GM08714 (cell line): ENCODE data around the gene CLDN6.

ENCODE experiments used
- H3K4me3 ChIP-seq: fragments of 200-500 bp; sonication (Bioruptor generic); 2 replicates; pipeline ENCODE4 v1.5.1; 2014; ENCODE audit warnings: mild to moderate bottlenecking, low read length, inconsistent platforms
- ZNF274 ChIP-seq: IDR thresholded peaks from 2 replicates; pipeline ENCODE4 v1.6.1; 2012; ENCODE audit warnings: mild to moderate bottlenecking, low read depth, low read length

CLDN6 gene

DNA sequence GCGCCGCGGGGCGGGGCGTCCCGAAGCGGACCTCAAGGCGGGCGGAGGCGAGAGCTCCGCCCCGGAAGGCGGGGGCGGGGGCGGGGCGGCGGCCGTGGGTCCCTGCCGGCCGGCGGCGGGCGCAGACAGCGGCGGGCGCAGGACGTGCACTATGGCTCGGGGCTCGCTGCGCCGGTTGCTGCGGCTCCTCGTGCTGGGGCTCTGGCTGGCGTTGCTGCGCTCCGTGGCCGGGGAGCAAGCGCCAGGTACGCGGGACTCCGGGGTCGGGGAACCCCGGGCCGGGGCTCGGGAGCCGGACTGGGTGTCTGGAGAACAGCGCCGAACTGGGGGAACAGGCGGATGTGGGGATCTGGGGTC lies 2.2 kb upstream of the CLDN6 start, which contains the start of gene TNFRSF12A:
TSS of gene TNFRSF12A (plus strand) at position 122 of the 357 bp plus-strand sequence. CDS start at position 152, 30 bp downstream.
- TF ChIP-seq ZNF274: no peak
- H3K4me3 ChIP-seq: peak within 1 kb of the TSS; percentile 53; the same call in 1 of the 2 replicates

DNA sequence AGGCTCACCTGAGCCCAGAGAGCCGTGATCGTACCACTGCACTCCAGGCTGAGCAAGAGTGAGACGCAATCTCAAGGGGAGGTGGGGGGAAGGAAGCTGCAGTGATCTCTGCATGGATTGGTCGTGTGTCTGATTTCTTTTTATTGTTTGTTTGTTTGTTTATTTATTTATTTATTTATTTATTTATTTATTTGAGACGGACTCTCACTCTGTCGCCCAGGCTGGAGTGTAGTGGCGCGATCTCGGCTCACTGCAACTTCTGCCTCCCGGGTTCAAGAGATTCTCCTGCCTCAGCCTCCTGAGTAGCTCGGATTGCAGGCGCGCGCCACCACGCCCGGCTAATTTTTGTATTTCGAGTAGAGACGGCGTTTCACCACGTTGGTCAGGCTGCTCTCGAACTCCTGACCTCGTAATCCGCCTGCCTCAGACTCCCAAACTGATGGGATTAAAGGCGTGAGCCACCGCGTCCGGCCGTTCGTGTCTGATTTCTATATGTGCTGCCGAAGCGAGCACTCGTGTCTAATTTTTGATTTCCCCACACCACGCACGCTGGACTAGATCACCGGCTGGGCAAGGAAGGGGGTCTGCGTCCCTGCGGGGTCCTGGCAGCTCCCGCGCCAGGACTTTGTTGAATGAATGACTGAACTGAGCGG lies 1.7 kb upstream of the CLDN6 start:
- H3K4me3 ChIP-seq: peak overlapping the region; percentile 53; the same call in 1 of the 2 replicates
- TF ChIP-seq ZNF274: no peak

GRCh38 chr16:3017344-3017743 lies 639 bp downstream of the CLDN6 start:
- H3K4me3 ChIP-seq: no peak overlapping the region

DNA sequence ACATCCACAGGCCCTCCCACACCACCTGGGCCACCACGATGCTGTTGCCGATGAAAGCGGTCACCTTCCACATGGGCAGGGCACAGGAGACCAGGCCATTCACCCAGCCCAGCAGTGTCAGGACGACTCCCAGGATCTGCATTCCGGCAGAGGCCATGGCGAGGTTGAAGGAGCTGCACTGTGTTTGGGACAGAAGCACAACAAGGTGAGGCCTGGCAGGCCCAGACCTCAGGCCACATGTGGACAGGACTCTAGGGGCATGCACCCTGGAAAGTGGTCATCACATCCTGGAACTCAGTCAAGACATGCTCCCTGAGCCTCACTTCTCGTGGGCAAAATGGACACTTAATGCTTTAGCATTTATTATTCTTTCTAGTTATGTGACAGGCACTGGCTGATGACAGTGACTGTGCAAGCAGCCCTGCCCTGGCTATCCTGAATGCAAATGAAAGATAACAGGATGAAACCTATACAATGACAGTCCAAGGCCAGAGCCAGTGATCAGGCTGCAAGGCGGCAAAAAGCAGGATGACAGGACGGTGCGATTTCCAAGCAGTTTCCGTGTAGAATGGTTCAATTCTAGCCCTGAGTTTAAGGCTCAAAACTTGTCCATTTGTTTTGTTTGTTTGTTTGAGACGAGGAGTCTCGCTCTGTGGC lies 2.0 kb downstream of the CLDN6 start:
- TF ChIP-seq ZNF274: no peak
- no peak overlapping the region for H3K4me3 ChIP-seq

More at GRCh38 chr16:3017344-3017743, 639 bp downstream of the CLDN6 start:
- no peak for TF ChIP-seq ZNF274

- no peak for TF ChIP-seq ZNF274
- H3K4me3 ChIP-seq: no peak overlapping the region
Observed at GRCh38 chr16:3014971-3015370, 3.0 kb downstream of the CLDN6 start.

DNA sequence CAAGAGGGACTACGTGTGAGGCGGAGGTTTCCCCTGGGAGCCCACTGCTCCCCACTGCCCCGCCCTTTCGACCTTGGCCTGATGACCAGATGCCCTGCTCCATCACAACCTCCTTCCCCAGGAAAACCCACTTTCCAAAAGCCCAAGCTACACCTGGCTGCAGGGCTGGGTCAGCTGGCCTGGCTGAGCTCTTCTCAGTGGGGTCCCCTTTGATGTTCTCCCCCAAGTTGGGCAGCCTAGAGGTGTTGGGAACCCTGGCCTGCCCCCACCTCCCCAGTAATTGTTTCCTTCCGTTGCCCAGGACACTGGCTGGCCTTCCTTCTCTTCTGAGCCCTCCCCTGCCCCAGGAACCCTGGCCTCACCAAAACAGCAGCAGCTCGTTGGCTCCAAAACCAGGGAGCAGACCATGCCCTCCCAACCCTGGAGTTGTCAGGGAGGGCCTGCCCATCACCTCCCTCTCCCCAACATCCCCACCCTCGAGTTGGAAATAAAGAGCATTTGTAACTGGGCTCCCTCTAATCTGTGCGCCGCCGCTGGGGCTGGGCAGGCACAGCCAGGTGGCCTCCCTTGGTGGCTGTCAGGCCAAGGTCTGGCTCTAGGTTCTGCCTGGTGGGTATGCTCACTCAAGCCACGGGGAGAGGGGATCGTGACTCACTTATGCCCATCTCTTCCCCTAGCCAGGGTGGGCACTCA lies 3.8 kb downstream of the CLDN6 start:
- H3K4me3 ChIP-seq: no peak overlapping the region

GRCh38 chr16:3013491-3013951 lies 4.5 kb downstream of the CLDN6 start:
- no peak for TF ChIP-seq ZNF274
- H3K4me3 ChIP-seq: no peak overlapping the region

More for the DNA sequence above, 3.8 kb downstream of the CLDN6 start:
- no peak for TF ChIP-seq ZNF274

- TF ChIP-seq ZNF274: no peak
Observed at GRCh38 chr16:3012828-3013420, 5.1 kb downstream of the CLDN6 start, which contains the start of gene CLDN9. TSS of gene CLDN9 (plus strand) at chr16:3012923. CDS start at chr16:3013363, 440 bp downstream.

GRCh38 chr16:3012246-3012645 lies 5.7 kb downstream of the CLDN6 start:
- no peak for TF ChIP-seq ZNF274
- no peak overlapping the region for H3K4me3 ChIP-seq

More at GRCh38 chr16:3012828-3013420, 5.1 kb downstream of the CLDN6 start, which contains the start of gene CLDN9:
- no peak within 1 kb of the TSS for H3K4me3 ChIP-seq

DNA sequence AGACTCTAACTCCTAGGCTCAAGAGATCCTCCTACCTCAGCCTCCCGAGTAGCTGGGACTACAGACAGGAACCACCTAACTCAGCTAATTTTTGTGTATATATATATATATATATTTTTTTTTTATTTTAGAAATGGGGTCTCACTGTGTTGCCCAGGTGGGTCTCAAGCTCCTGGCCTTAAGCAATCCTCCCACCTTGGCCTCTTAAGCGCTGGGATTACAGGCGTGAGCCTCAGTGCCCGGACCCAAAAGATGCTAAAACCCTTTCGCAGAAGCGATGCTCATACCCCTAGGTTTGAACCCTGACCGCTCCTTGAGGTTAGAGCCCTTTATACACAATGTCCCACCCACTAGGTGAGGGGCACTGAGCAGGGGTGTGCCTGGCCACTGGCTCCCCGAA lies 7.5 kb downstream of the CLDN6 start:
- H3K4me3 ChIP-seq: no peak overlapping the region
- TF ChIP-seq ZNF274: no peak

- H3K4me3 ChIP-seq: no peak overlapping the region
- TF ChIP-seq ZNF274: no peak
Observed at GRCh38 chr16:3009568-3010390, 8.2 kb downstream of the CLDN6 start.

GRCh38 chr16:3008690-3009037 lies 9.3 kb downstream of the CLDN6 start:
- no peak for TF ChIP-seq ZNF274
- H3K4me3 ChIP-seq: no peak overlapping the region

GRCh38 chr16:3007957-3008689 lies 9.9 kb downstream of the CLDN6 start:
- no peak overlapping the region; the same call in 1 of the 2 replicates for H3K4me3 ChIP-seq
- TF ChIP-seq ZNF274: no peak
